ENCODE measurements around the gene CLSTN3.

DNA sequence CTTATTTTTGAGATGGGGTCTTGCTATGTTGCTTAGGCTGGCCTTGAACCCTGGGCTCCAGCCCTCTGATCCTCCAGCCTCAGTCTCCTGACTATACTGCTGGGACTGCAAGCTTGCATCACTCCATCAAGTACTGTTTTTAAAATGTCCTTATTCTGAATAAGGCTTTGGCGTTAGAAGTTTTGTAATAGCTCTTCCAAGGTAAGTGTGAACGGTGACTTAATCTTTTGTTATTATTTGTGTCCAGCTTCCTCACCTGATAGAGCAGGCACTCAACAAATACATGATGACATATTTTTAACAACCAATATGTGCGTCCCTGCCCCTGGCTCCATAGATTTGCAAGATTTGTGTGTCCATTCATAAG is 22.6 kb upstream of the CLSTN3 start:
- no peak for TF ChIP-seq GATA2 (IDR thresholded peaks at IDR 0.05; ENCODE audit: low read depth, low read length)
- TF ChIP-seq GATA3 (IDR thresholded peaks at IDR 0.05; ENCODE audit: low read depth, low read length) = no peak
